NCI-H2171 (cell line): ENCODE data around the gene CLK3.
A peak's percentile ranks its signal among the peaks of the same experiment; 100 is the strongest.
"Not testable (repeated sequence)": the region's sequence is repeated elsewhere in the genome, so short reads cannot be mapped to it uniquely, and the experiment has no call there.

Source experiments
- DNase-seq: peaks from one replicate; lab custom pipeline; 2025; lab: John Stamatoyannopoulos, UW

Gene CLK3

GRCh38 chr15:74621546-74621920 is 5.9 kb downstream of the CLK3 start:
- no peak for DNase-seq

- no peak for DNase-seq
These were observed 6.3 kb downstream of the CLK3 start for GRCh38 chr15:74621936-74622335.

- DNase-seq: no peak
These were observed 7.1 kb downstream of the CLK3 start for GRCh38 chr15:74622758-74623157.

GRCh38 chr15:74624020-74624602 is 8.5 kb downstream of the CLK3 start:
- no peak for DNase-seq

GRCh38 chr15:74625693-74626092 is 10.1 kb downstream of the CLK3 start:
- DNase-seq: no peak

GRCh38 chr15:74626336-74626735 is 10.7 kb downstream of the CLK3 start:
- DNase-seq: no peak

GRCh38 chr15:74626752-74627692 is 11.4 kb downstream of the CLK3 start:
- DNase-seq: no peak

- DNase-seq: no peak
These were observed 12.1 kb downstream of the CLK3 start for GRCh38 chr15:74627766-74628165.

GRCh38 chr15:74628199-74628598 is 12.6 kb downstream of the CLK3 start:
- DNase-seq: no peak

GRCh38 chr15:74628949-74629348 is 13.3 kb downstream of the CLK3 start:
- no peak for DNase-seq

GRCh38 chr15:74629696-74630095 is 14.1 kb downstream of the CLK3 start:
- not testable (repeated sequence) for DNase-seq

GRCh38 chr15:74630284-74631086 is 14.8 kb downstream of the CLK3 start:
- DNase-seq: peak; percentile 17

- DNase-seq: no peak
These were observed 15.4 kb downstream of the CLK3 start for GRCh38 chr15:74631087-74631385.

- no peak for DNase-seq
These were observed 15.8 kb downstream of the CLK3 start for GRCh38 chr15:74631408-74631807.

GRCh38 chr15:74631935-74632560 is 16.4 kb downstream of the CLK3 start:
- DNase-seq: peak; percentile 16

- DNase-seq: no peak
These were observed 17.0 kb downstream of the CLK3 start for GRCh38 chr15:74632601-74633000.

- no peak for DNase-seq
These were observed 18.1 kb downstream of the CLK3 start for GRCh38 chr15:74633781-74634180.

GRCh38 chr15:74635228-74635627 is 19.6 kb downstream of the CLK3 start:
- DNase-seq: peak; percentile 51

- no peak for DNase-seq
These were observed 21.3 kb downstream of the CLK3 start for GRCh38 chr15:74636984-74637383.

GRCh38 chr15:74641151-74641550 is 25.5 kb downstream of the CLK3 start:
- no peak for DNase-seq

- DNase-seq: no peak
These were observed 26.7 kb downstream of the CLK3 start for GRCh38 chr15:74642348-74642733.
